Measurements from ENCODE around the gene PRR13. TPM values are rescaled to one million over a fixed set of nuclear protein-coding genes. Genes with fewer than 3 reads are reported as not detected.
"Not testable (repeated sequence)": the region's sequence is repeated elsewhere in the genome, so short reads cannot be mapped to it uniquely, and the experiment has no call there.

The PRR13 gene
- total RNA-seq, 4 donors from 2014 or later: 40.3 to 90.4 (median 74.2) TPM

GRCh38 chr12:53478865-53479264 is 37.3 kb downstream of the PRR13 start:
- ATAC-seq (peak; percentile 2 to 8), DNase-seq (no peak)
- intact Hi-C loops (cut with DNase I; ENCODE audit: low total_unique reads) (loop anchor here (2.0 kb wide), 1 partner anchor 26 kb away; the partner anchor contains the start of gene PCBP2), in situ Hi-C loops (cut with MboI; ENCODE audit: low sequenced_read_pairs in 4 of 4) (no loop called here)
- peaks cover 3 to 70% of the 10 kb centered on the region in 2 donors for H3K36me3 ChIP-seq
- no peak overlapping the region for H3K4me3 ChIP-seq
- H3K4me1 ChIP-seq: peaks cover 44 to 48% of the 10 kb centered on the region in 2 donors
- peak overlapping the region; percentile 75 to 86 (median 82) for H3K27ac ChIP-seq
- H3K27me3 ChIP-seq: no peaks in the 10 kb centered on the region
- no peaks in the 10 kb centered on the region for H3K9me3 ChIP-seq
- TF ChIP-seq CTCF (IDR thresholded peaks at IDR 0.05 in 4 of 5, conservative IDR thresholded peaks at IDR 0.05 in 1 of 5) (no peak), POLR2A (IDR thresholded peaks at IDR 0.05) (no peak)

GRCh38 chr12:53479331-53479730 is 37.8 kb downstream of the PRR13 start:
- in situ Hi-C loops (cut with MboI; ENCODE audit: low sequenced_read_pairs in 4 of 4) (no loop called here), intact Hi-C loops (cut with DNase I; ENCODE audit: low total_unique reads) (loop anchor here (2.0 kb wide), 1 partner anchor 27 kb away; the partner anchor contains the start of gene PCBP2)
- Histone ChIP-seq H3K36me3 (peaks cover 3 to 66% of the 10 kb centered on the region in 2 donors), H3K27me3 (no peaks in the 10 kb centered on the region), H3K27ac (peak overlapping the region; percentile 75 to 86 (median 82)), H3K9me3 (no peaks in the 10 kb centered on the region), H3K4me1 (peaks cover 40 to 43% of the 10 kb centered on the region in 2 donors), H3K4me3 (no peak overlapping the region)
- DNase-seq (no peak), ATAC-seq (no peak)
- no peak for TF ChIP-seq POLR2A (IDR thresholded peaks at IDR 0.05)
- TF ChIP-seq CTCF (IDR thresholded peaks at IDR 0.05 in 4 of 5, conservative IDR thresholded peaks at IDR 0.05 in 1 of 5): no peak

- in situ Hi-C loops (cut with MboI; ENCODE audit: low sequenced_read_pairs in 4 of 4): no loop called here
- peaks cover 25 to 30% of the 10 kb centered on the region in 2 donors for H3K4me1 ChIP-seq
- TF ChIP-seq POLR2A (IDR thresholded peaks at IDR 0.05) (no peak), CTCF (IDR thresholded peaks at IDR 0.05 in 4 of 5, conservative IDR thresholded peaks at IDR 0.05 in 1 of 5) (no peak)
- H3K27ac ChIP-seq: peak overlapping the region; percentile 7 to 86 (median 78)
- no peaks in the 10 kb centered on the region for H3K9me3 ChIP-seq
- DNase-seq (no peak), ATAC-seq (no peak)
- H3K36me3 ChIP-seq: peaks cover 0 to 51% of the 10 kb centered on the region in 2 donors
- intact Hi-C loops (cut with DNase I; ENCODE audit: low total_unique reads): no loop called here
- no peak overlapping the region for H3K4me3 ChIP-seq
- no peaks in the 10 kb centered on the region for H3K27me3 ChIP-seq
Observed at GRCh38 chr12:53480491-53481442, 39.2 kb downstream of the PRR13 start.

- DNase-seq; ATAC-seq; in situ Hi-C loops (cut with MboI; ENCODE audit: low sequenced_read_pairs in 4 of 4); H3K27me3 ChIP-seq; intact Hi-C loops (cut with DNase I; ENCODE audit: low total_unique reads); H3K4me3 ChIP-seq; H3K9me3 ChIP-seq: not testable (repeated sequence)
- peaks cover 20 to 23% of the 10 kb centered on the region in 2 donors for H3K4me1 ChIP-seq
- H3K27ac ChIP-seq: peak overlapping the region; percentile 6 to 86 (median 78)
- peaks cover 0 to 51% of the 10 kb centered on the region in 2 donors for H3K36me3 ChIP-seq
Observed at GRCh38 chr12:53481458-53481857, 39.9 kb downstream of the PRR13 start.

- no peaks in the 10 kb centered on the region for H3K27me3 ChIP-seq
- no peak overlapping the region for H3K4me3 ChIP-seq
- DNase-seq: peak in 1 of 2 donors; percentile 19
- H3K9me3 ChIP-seq: no peaks in the 10 kb centered on the region
- peak overlapping the region in 3 of 4 donors; percentile 22 to 86 (median 75) for H3K27ac ChIP-seq
- H3K4me1 ChIP-seq: peaks cover 16 to 20% of the 10 kb centered on the region in 2 donors
- in situ Hi-C loops (cut with MboI; ENCODE audit: low sequenced_read_pairs in 4 of 4) (no loop called here), intact Hi-C loops (cut with DNase I; ENCODE audit: low total_unique reads) (no loop called here)
- TF ChIP-seq POLR2A (IDR thresholded peaks at IDR 0.05) (no peak), CTCF (IDR thresholded peaks at IDR 0.05 in 4 of 5, conservative IDR thresholded peaks at IDR 0.05 in 1 of 5) (no peak)
- H3K36me3 ChIP-seq: peaks cover 0 to 48% of the 10 kb centered on the region in 2 donors
- ATAC-seq: no peak
Observed at GRCh38 chr12:53481939-53482586, 40.5 kb downstream of the PRR13 start.
